ENCODE results near the gene COLEC11.

Gene COLEC11

GRCh38 chr2:3594493-3595281 is at the start of gene COLEC11:
Gene COLEC11 (plus strand): TSS chr2:3595112. CDS start chr2:3604341, 9,229 bp downstream.
- H3K36me3 ChIP-seq (ENCODE audit: insufficient read depth, low read length), result no peaks in the 10 kb centered on the region; the same call in 1 of the 2 replicates
- H3K4me1 ChIP-seq (ENCODE audit: insufficient read depth, low read length, severe bottlenecking), result peaks cover 3% of the 10 kb centered on the region
- H3K9me2 ChIP-seq (ENCODE audit: low read depth, low read length), result no peaks in the 10 kb centered on the region
- H3K79me2 ChIP-seq (ENCODE audit: insufficient read depth, low read length), result no peaks in the 10 kb centered on the region
- H3K27ac ChIP-seq (ENCODE audit: low read depth, low read length, poor library complexity, severe bottlenecking), result no peak within 1 kb of the TSS
- H3K4me3 ChIP-seq (ENCODE audit: low read depth, low read length, poor library complexity, severe bottlenecking), result no peak within 1 kb of the TSS
- no peak within 1 kb of the TSS for H3K9ac ChIP-seq (ENCODE audit: low read length)
- H4K20me1 ChIP-seq (ENCODE audit: insufficient read depth, low read length), result no peaks in the 10 kb centered on the region
- no peaks in the 10 kb centered on the region for H3K9me3 ChIP-seq (ENCODE audit: low read length)
- H3F3A ChIP-seq (ENCODE audit: insufficient read depth, low read length), result no peaks in the 10 kb centered on the region
- H2AFZ ChIP-seq (ENCODE audit: low read length), result no peak within 1 kb of the TSS
- H3K27me3 ChIP-seq (ENCODE audit: insufficient read depth, low read length), result peaks cover 7% of the 10 kb centered on the region
- TF ChIP-seq CTCF (IDR thresholded peaks at IDR 0.05; ENCODE audit: low read length), result no peak
- no peak for TF ChIP-seq EZH2 (IDR thresholded peaks at IDR 0.05; ENCODE audit: borderline replicate concordance, low read length)
- no peak within 1 kb of the TSS for H3K4me2 ChIP-seq (ENCODE audit: low read length)

GRCh38 chr2:3545788-3546478 is 49.0 kb upstream of the COLEC11 start:
- Histone ChIP-seq H3K36me3 (ENCODE audit: insufficient read depth, low read length) (peaks cover 95% of the 10 kb centered on the region), H3K9ac (ENCODE audit: low read length) (no peak overlapping the region), H3K27ac (ENCODE audit: low read depth, low read length, poor library complexity, severe bottlenecking) (no peak overlapping the region), H3K9me3 (ENCODE audit: low read length) (no peaks in the 10 kb centered on the region), H3K4me3 (ENCODE audit: low read depth, low read length, poor library complexity, severe bottlenecking) (no peak overlapping the region), H3K79me2 (ENCODE audit: insufficient read depth, low read length) (no peaks in the 10 kb centered on the region), H4K20me1 (ENCODE audit: insufficient read depth, low read length) (no peaks in the 10 kb centered on the region), H3K4me2 (ENCODE audit: low read length) (no peak overlapping the region), H3K4me1 (ENCODE audit: insufficient read depth, low read length, severe bottlenecking) (no peaks in the 10 kb centered on the region), H2AFZ (ENCODE audit: low read length) (no peak overlapping the region), H3K9me2 (ENCODE audit: low read depth, low read length) (no peaks in the 10 kb centered on the region), H3K27me3 (ENCODE audit: insufficient read depth, low read length) (no peaks in the 10 kb centered on the region), H3F3A (ENCODE audit: insufficient read depth, low read length) (no peaks in the 10 kb centered on the region)
- no peak for TF ChIP-seq CTCF (IDR thresholded peaks at IDR 0.05; ENCODE audit: low read length)
- no peak for TF ChIP-seq EZH2 (IDR thresholded peaks at IDR 0.05; ENCODE audit: borderline replicate concordance, low read length)

GRCh38 chr2:3547915-3548314 is 47.0 kb upstream of the COLEC11 start:
- H3K27me3 ChIP-seq (ENCODE audit: insufficient read depth, low read length), result no peaks in the 10 kb centered on the region
- no peak overlapping the region for H3K9ac ChIP-seq (ENCODE audit: low read length)
- no peaks in the 10 kb centered on the region for H3F3A ChIP-seq (ENCODE audit: insufficient read depth, low read length)
- H3K9me3 ChIP-seq (ENCODE audit: low read length), result no peaks in the 10 kb centered on the region
- H3K79me2 ChIP-seq (ENCODE audit: insufficient read depth, low read length), result no peaks in the 10 kb centered on the region
- H3K9me2 ChIP-seq (ENCODE audit: low read depth, low read length), result no peaks in the 10 kb centered on the region
- TF ChIP-seq CTCF (IDR thresholded peaks at IDR 0.05; ENCODE audit: low read length) (no peak), EZH2 (IDR thresholded peaks at IDR 0.05; ENCODE audit: borderline replicate concordance, low read length) (no peak)
- no peaks in the 10 kb centered on the region for H3K4me1 ChIP-seq (ENCODE audit: insufficient read depth, low read length, severe bottlenecking)
- H3K4me3 ChIP-seq (ENCODE audit: low read depth, low read length, poor library complexity, severe bottlenecking), result no peak overlapping the region
- no peak overlapping the region for H3K27ac ChIP-seq (ENCODE audit: low read depth, low read length, poor library complexity, severe bottlenecking)
- H3K4me2 ChIP-seq (ENCODE audit: low read length), result no peak overlapping the region
- peaks cover 94% of the 10 kb centered on the region for H3K36me3 ChIP-seq (ENCODE audit: insufficient read depth, low read length)
- no peaks in the 10 kb centered on the region for H4K20me1 ChIP-seq (ENCODE audit: insufficient read depth, low read length)
- H2AFZ ChIP-seq (ENCODE audit: low read length), result no peak overlapping the region

Measured in OCI-LY1 (cell line).